Upper lobe of left lung (tissue), 4 donors: ENCODE measurements around the gene COBL.

Experiments used
- POLR2AphosphoS5 ChIP-seq, 2 donors: sonication (generic); formaldehyde crosslinking; IDR thresholded peaks; one replicate each; pipeline ENCODE4 v1.5.1; 2017; ENCODE audit warnings: antibody characterized with exemption in 2 of 2
- TF ChIP-seq, protein P1 (sequence below), 6 experiments: fragments of 450-650 bp in 4 of 6; fragments of 200-600 bp in 2 of 6; sonication (generic) in 2 of 6; IDR thresholded peaks; one replicate each; pipeline ENCODE4 v1.5.1; 2016 to 2019; ENCODE audit warnings: antibody characterized with exemption in 6 of 6

DNA sequence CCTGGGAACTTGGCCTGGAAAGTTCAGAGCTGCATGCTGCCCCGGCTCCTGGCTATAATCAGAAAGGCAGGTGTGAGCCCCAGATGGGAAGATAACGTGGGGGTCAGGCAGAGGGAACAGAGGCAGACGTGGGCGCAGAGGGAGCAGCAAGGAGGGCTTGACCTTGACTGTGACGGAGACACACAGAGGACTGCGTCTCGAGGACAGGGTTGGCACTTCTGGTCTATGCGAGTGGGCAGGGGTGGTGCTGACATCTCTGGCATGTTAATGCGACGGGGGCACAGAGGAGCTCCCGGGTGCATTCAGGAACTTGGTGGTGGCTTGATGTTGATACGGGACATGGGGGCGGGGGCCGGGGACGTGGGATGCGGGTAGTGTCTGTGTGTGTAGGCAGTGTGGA is 301.8 kb downstream of the COBL start:
- TF ChIP-seq POLR2AphosphoS5 (IDR thresholded peaks at IDR 0.05), result no peak
- TF ChIP-seq, protein P1, sequence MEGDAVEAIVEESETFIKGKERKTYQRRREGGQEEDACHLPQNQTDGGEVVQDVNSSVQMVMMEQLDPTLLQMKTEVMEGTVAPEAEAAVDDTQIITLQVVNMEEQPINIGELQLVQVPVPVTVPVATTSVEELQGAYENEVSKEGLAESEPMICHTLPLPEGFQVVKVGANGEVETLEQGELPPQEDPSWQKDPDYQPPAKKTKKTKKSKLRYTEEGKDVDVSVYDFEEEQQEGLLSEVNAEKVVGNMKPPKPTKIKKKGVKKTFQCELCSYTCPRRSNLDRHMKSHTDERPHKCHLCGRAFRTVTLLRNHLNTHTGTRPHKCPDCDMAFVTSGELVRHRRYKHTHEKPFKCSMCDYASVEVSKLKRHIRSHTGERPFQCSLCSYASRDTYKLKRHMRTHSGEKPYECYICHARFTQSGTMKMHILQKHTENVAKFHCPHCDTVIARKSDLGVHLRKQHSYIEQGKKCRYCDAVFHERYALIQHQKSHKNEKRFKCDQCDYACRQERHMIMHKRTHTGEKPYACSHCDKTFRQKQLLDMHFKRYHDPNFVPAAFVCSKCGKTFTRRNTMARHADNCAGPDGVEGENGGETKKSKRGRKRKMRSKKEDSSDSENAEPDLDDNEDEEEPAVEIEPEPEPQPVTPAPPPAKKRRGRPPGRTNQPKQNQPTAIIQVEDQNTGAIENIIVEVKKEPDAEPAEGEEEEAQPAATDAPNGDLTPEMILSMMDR (IDR thresholded peaks at IDR 0.05), result no peak
